PC-9 (cell line): ENCODE results near the gene TAAR5. TPM values are rescaled to one million over a fixed set of nuclear protein-coding genes. Genes with fewer than 3 reads are reported as not detected.

Experiments used
- BruUV-seq: library from RNA; stranded (reverse); fragments of 400-500 nt; replicated peaks from 2 replicates; lab custom pipeline; 2021; lab: Mats Ljungman, UMichigan
- CTCF ChIA-PET: fragments of 300-600 bp; sonication (Branson Sonifier 250); formaldehyde crosslinking; loops from one replicate; lab custom pipeline; 2022; ENCODE audit warnings: antibody characterized with exemption; lab: Charles Lee
- POLR2A ChIA-PET: fragments of 300-600 bp; sonication (Branson Sonifier 250); formaldehyde crosslinking; loops from one replicate; lab custom pipeline; 2022; ENCODE audit warnings: antibody characterized with exemption; ENCODE audit not compliant: unreplicated experiment; lab: Charles Lee
- DNase-seq, 2 experiments: peaks; one replicate each; pipeline versions ENCODE4 v3.0.0 to v3.0.0-alpha.2; 2015 to 2022; ENCODE audit warnings: mixed read lengths in 1 of 2
- H2AFZ ChIP-seq: fragments of 200-600 bp; sonication (generic); 2 replicates; pipeline ENCODE4 v1.8.1; 2017; ENCODE audit warnings: antibody characterized with exemption
- H3F3A ChIP-seq: fragments of 200-600 bp; sonication (generic); 2 replicates; pipeline ENCODE4 v1.8.1; 2017; ENCODE audit warnings: antibody characterized with exemption, mild to moderate bottlenecking, low read depth; ENCODE audit not compliant: insufficient read depth
- H3K27ac ChIP-seq: fragments of 200-600 bp; sonication (generic); 2 replicates; pipeline ENCODE4 v1.6.1; 2016; ENCODE audit warnings: mixed run types
- H3K27me3 ChIP-seq: fragments of 200-600 bp; sonication (generic); 2 replicates; pipeline ENCODE4 v1.6.1; 2016; ENCODE audit warnings: low read depth, mixed run types; ENCODE audit not compliant: insufficient read depth
- H3K36me3 ChIP-seq: fragments of 200-600 bp; sonication (generic); 2 replicates; pipeline ENCODE4 v1.6.1; 2016; ENCODE audit warnings: low read depth, mixed run types
- H3K4me1 ChIP-seq: fragments of 200-600 bp; sonication (generic); replicated peaks from 2 replicates; pipeline ENCODE4 v1.6.1; 2016; ENCODE audit warnings: mixed run types; ENCODE audit not compliant: insufficient read depth
- H3K4me2 ChIP-seq: fragments of 200-600 bp; sonication (generic); 2 replicates; pipeline ENCODE4 v1.6.1; 2017; ENCODE audit warnings: mixed run types
- H3K4me3 ChIP-seq: fragments of 200-600 bp; sonication (generic); 2 replicates; pipeline ENCODE4 v1.6.1; 2016; ENCODE audit warnings: mixed run types
- H3K79me2 ChIP-seq: fragments of 200-600 bp; sonication (generic); 2 replicates; pipeline ENCODE4 v1.6.1; 2017; ENCODE audit warnings: low read depth, mixed run types
- H3K9me2 ChIP-seq: fragments of 200-600 bp; sonication (generic); 2 replicates; pipeline ENCODE4 v1.8.1; 2017; ENCODE audit warnings: mild to moderate bottlenecking; ENCODE audit not compliant: insufficient read depth
- H3K9me3 ChIP-seq: fragments of 200-600 bp; sonication (generic); 2 replicates; pipeline ENCODE4 v1.8.1; 2016; ENCODE audit warnings: low read depth; ENCODE audit not compliant: insufficient read depth
- H4K20me1 ChIP-seq: fragments of 200-600 bp; sonication (generic); 2 replicates; pipeline ENCODE4 v1.8.1; 2017; ENCODE audit not compliant: insufficient read depth
- CTCF ChIP-seq: fragments of 200-600 bp; sonication (generic); conservative IDR thresholded peaks from 2 replicates; pipeline ENCODE4 v1.6.1; 2017; ENCODE audit warnings: mixed run types, antibody characterized with exemption, mild to moderate bottlenecking, moderate library complexity
- EZH2 ChIP-seq: fragments of 200-600 bp; sonication (generic); IDR thresholded peaks from 2 replicates; pipeline ENCODE4 v1.8.0; 2017; ENCODE audit warnings: antibody characterized with exemption, low read depth
- intact Hi-C: fragments of 100-400 bp; cut with micrococcal nuclease; formaldehyde crosslinking; loops from one replicate; pipeline ENCODE4 v1.10.0; 2022; ENCODE audit not compliant: unreplicated experiment
- total RNA-seq: library from RNA; stranded (reverse); gene quantifications from 2 replicates; pipeline ENCODE4 v1.2.3, GENCODE V29; 2021

Gene TAAR5
- total RNA-seq, 1 experiment from 2014 or later, result not detected

DNA sequence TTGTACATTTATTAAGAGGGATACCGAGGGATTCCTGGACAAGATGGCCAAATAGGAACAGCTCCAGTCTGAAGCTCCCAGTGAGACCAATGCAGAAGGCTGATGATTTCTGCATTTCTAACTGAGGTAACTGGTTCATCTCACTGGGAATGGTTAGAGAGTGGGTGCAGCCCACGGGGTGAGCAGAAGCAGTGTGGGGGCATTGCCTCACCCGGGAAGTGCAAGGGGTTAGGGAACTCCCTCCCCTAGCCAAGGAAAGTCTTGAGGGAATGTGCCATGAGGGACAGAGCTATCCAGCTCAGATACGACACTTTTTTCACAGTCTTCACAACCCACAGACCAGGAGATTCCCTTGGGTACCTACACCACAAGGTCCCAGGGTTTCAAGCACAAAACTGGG, 45.3 kb upstream of the TAAR5 start:
- CTCF ChIA-PET, result no interaction called here
- no peak overlapping the region for H3K4me2 ChIP-seq
- intact Hi-C loops, result no loop called here

GRCh38 chr6:132633362-132633761, 43.8 kb upstream of the TAAR5 start:
- no peak overlapping the region for H2AFZ ChIP-seq
- POLR2A ChIA-PET, result interaction anchor here (0.6 kb wide), 1 partner anchor 190 kb away, joined by 10 read pairs; no protein-coding TSS in a partner anchor

More for the DNA sequence above, 45.3 kb upstream of the TAAR5 start:
- Histone ChIP-seq H4K20me1 (no peaks in the 10 kb centered on the region), H3K4me3 (no peak overlapping the region), H3K9me2 (no peaks in the 10 kb centered on the region), H3K9me3 (no peaks in the 10 kb centered on the region; the same call in 1 of the 2 replicates), H2AFZ (no peak overlapping the region), H3K27me3 (no peaks in the 10 kb centered on the region), H3F3A (no peaks in the 10 kb centered on the region), H3K36me3 (no peaks in the 10 kb centered on the region), H3K4me1 (no peaks in the 10 kb centered on the region), H3K79me2 (no peaks in the 10 kb centered on the region), H3K27ac (no peak overlapping the region)
- TF ChIP-seq EZH2, result no peak
- no peak for TF ChIP-seq CTCF
- no TSS peak for BruUV-seq
- no peak for DNase-seq
- POLR2A ChIA-PET, result no interaction called here

DNA sequence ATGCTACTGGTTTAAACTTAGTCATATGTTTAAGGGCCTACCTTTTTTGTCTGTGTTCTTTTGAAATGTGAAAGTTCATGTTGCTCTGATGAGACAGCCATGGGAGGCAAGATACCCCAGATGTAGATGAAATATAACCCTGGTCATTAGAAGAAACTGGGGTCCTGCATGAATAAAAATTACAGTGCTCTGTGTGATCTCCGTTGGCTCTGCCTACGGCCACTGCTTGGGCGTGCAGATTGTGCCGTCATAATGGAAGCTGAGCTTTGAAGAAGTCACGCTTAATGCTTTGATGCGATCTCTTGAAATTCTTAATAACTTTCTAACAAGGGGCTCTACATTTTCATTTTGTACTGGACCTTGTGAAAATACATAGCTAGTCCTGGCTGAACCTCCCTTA, 34.6 kb upstream of the TAAR5 start, which contains the start of gene TAAR2:
Gene TAAR2 (minus strand): TSS at position 101 of the 400 bp plus-strand sequence. CDS start 0 bp downstream, at position 101.
- Histone ChIP-seq H3K4me1 (no peaks in the 10 kb centered on the region), H3K79me2 (no peaks in the 10 kb centered on the region), H4K20me1 (no peaks in the 10 kb centered on the region), H3K27me3 (no peaks in the 10 kb centered on the region), H3K4me2 (no peak within 1 kb of the TSS), H3K4me3 (no peak within 1 kb of the TSS), H3K9me2 (no peaks in the 10 kb centered on the region), H3K9me3 (no peaks in the 10 kb centered on the region), H3K27ac (no peak within 1 kb of the TSS), H3K36me3 (no peaks in the 10 kb centered on the region), H2AFZ (peak within 1 kb of the TSS; percentile 21; the same call in 1 of the 2 replicates), H3F3A (no peaks in the 10 kb centered on the region)
- intact Hi-C loops, result no loop called here
- POLR2A ChIA-PET, result no interaction called here
- no peak for TF ChIP-seq CTCF
- no peak for TF ChIP-seq EZH2
- DNase-seq, result no peak
- no TSS peak for BruUV-seq
- CTCF ChIA-PET, result interaction anchor here (0.6 kb wide), 1 partner anchor 567 kb away, joined by 5 read pairs; no protein-coding TSS in a partner anchor

More at GRCh38 chr6:132633362-132633761, 43.8 kb upstream of the TAAR5 start:
- Histone ChIP-seq H3K4me2 (no peak overlapping the region), H3K36me3 (no peaks in the 10 kb centered on the region), H3K4me1 (no peaks in the 10 kb centered on the region), H3K9me2 (no peaks in the 10 kb centered on the region), H3K9me3 (no peaks in the 10 kb centered on the region; the same call in 1 of the 2 replicates), H3K79me2 (no peaks in the 10 kb centered on the region), H3F3A (no peaks in the 10 kb centered on the region), H3K4me3 (no peak overlapping the region), H4K20me1 (no peaks in the 10 kb centered on the region), H3K27ac (no peak overlapping the region), H3K27me3 (no peaks in the 10 kb centered on the region)
- CTCF ChIA-PET, result no interaction called here
- DNase-seq, result no peak
- intact Hi-C loops, result no loop called here
- TF ChIP-seq CTCF (no peak), EZH2 (no peak)
- no TSS peak for BruUV-seq
